Osteocyte (in vitro differentiated cells): ENCODE data around the gene OR10D3. TPM values are rescaled to one million over a fixed set of nuclear protein-coding genes. Genes with fewer than 3 reads are reported as not detected.

ENCODE experiments used
- DNase-seq: peaks from one replicate; pipeline ENCODE4 v3.0.0; 2021; ENCODE audit warnings: mixed read lengths; ENCODE audit not compliant: unreplicated experiment; ENCODE audit errors: extremely low spot score
- H3K27ac Mint-ChIP-seq: one replicate; pipeline ENCODE4 v1.8.0; 2021; ENCODE audit warnings: mild to moderate bottlenecking, mixed read lengths; ENCODE audit not compliant: unreplicated experiment
- H3K27me3 Mint-ChIP-seq: one replicate; pipeline ENCODE4 v1.8.0; 2021; ENCODE audit warnings: mixed read lengths; ENCODE audit not compliant: unreplicated experiment
- H3K36me3 Mint-ChIP-seq: one replicate; pipeline ENCODE4 v1.8.0; 2021; ENCODE audit warnings: mixed read lengths; ENCODE audit not compliant: unreplicated experiment
- H3K4me1 Mint-ChIP-seq: one replicate; pipeline ENCODE4 v1.8.0; 2021; ENCODE audit warnings: mixed read lengths; ENCODE audit not compliant: unreplicated experiment
- H3K4me3 Mint-ChIP-seq: one replicate; pipeline ENCODE4 v1.8.0; 2021; ENCODE audit warnings: mild to moderate bottlenecking, moderate library complexity, mixed read lengths; ENCODE audit not compliant: unreplicated experiment
- H3K9me3 Mint-ChIP-seq: one replicate; pipeline ENCODE4 v1.8.0; 2021; ENCODE audit warnings: mixed read lengths; ENCODE audit not compliant: unreplicated experiment
- total RNA-seq: library from RNA; stranded (reverse); gene quantifications from 2 replicates; pipeline ENCODE4 v1.2.1, GENCODE V29; 2021
- TF ChIP-seq, protein P1 (sequence below): fragments of 200-600 bp; sonication (generic); IDR thresholded peaks from 2 replicates; pipeline ENCODE4 v1.5.0; 2021; ENCODE audit warnings: antibody characterized with exemption, mild to moderate bottlenecking, moderate library complexity

OR10D3 gene
- total RNA-seq, 1 donor from 2014 or later: not detected

DNA sequence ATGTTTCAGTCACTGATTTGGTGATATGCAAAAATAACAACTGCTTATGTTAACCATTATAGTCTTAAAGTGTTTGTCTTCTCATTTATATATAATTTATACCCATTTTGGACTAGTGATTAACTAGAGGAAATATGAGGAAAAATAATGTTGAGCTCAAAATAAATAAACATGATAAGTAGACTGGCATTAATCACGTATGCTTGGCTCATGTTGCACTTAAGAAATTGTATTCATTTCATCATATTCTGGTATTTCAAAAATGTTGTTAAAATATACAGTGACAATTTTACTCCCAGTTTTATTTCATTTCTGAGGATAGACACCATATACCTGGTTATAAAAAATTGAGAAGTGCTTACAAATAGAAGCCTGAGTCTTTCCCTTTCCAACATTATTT lies 3.8 kb upstream of the OR10D3 start:
- H3K27ac Mint-ChIP-seq: no peak overlapping the region
- TF ChIP-seq, protein P1, sequence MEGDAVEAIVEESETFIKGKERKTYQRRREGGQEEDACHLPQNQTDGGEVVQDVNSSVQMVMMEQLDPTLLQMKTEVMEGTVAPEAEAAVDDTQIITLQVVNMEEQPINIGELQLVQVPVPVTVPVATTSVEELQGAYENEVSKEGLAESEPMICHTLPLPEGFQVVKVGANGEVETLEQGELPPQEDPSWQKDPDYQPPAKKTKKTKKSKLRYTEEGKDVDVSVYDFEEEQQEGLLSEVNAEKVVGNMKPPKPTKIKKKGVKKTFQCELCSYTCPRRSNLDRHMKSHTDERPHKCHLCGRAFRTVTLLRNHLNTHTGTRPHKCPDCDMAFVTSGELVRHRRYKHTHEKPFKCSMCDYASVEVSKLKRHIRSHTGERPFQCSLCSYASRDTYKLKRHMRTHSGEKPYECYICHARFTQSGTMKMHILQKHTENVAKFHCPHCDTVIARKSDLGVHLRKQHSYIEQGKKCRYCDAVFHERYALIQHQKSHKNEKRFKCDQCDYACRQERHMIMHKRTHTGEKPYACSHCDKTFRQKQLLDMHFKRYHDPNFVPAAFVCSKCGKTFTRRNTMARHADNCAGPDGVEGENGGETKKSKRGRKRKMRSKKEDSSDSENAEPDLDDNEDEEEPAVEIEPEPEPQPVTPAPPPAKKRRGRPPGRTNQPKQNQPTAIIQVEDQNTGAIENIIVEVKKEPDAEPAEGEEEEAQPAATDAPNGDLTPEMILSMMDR: no peak
- H3K4me1 Mint-ChIP-seq: no peaks in the 10 kb centered on the region
- DNase-seq: no peak
- H3K36me3 Mint-ChIP-seq: no peaks in the 10 kb centered on the region
- H3K4me3 Mint-ChIP-seq: no peak overlapping the region
- peaks cover 16% of the 10 kb centered on the region for H3K27me3 Mint-ChIP-seq
- no peaks in the 10 kb centered on the region for H3K9me3 Mint-ChIP-seq

DNA sequence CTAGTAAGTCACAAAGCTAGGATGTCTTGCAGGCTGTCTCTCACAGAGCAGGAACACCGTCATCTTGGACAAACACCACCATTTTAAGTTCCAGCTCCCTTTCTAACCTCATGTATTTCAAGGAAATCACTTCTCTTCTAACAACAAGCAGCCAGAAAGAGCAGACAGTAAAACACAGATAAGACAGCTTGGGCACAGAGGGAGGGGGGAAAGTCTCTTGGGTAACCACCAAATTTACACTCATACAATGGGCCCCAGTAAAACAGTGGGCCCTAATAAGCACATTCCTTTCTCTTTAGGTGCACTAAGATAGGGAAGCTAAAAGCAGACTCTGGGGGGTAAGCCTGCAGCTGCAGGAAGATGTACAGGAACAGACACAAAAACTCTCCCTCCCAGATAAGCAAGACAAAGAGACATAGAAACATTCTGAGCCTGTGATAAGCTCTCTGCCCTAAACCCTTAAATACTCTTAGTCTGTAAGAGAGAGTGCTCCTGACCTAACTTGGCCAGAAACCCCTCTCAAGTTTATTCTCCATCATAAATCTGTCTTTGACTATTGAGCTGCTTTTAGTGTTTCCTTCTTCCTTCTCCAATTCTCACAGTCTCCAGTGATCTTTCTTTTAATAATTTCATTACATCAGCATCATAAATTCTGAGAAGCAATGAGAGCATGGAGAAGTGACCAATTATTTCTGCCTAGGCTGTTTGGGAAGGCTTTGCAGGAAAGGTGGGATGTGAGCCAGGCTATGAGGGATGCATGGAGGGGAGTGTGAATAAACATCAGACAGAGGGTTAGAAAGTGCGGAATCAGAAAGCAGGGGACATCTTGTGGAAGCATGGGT lies 7.4 kb downstream of the OR10D3 start:
- Mint-ChIP-seq H3K9me3 (no peaks in the 10 kb centered on the region), H3K36me3 (no peaks in the 10 kb centered on the region), H3K4me1 (peaks cover 2% of the 10 kb centered on the region), H3K4me3 (no peak overlapping the region), H3K27me3 (peaks cover 40% of the 10 kb centered on the region), H3K27ac (no peak overlapping the region)
- no peak for DNase-seq
- TF ChIP-seq, protein P1: no peak

DNA sequence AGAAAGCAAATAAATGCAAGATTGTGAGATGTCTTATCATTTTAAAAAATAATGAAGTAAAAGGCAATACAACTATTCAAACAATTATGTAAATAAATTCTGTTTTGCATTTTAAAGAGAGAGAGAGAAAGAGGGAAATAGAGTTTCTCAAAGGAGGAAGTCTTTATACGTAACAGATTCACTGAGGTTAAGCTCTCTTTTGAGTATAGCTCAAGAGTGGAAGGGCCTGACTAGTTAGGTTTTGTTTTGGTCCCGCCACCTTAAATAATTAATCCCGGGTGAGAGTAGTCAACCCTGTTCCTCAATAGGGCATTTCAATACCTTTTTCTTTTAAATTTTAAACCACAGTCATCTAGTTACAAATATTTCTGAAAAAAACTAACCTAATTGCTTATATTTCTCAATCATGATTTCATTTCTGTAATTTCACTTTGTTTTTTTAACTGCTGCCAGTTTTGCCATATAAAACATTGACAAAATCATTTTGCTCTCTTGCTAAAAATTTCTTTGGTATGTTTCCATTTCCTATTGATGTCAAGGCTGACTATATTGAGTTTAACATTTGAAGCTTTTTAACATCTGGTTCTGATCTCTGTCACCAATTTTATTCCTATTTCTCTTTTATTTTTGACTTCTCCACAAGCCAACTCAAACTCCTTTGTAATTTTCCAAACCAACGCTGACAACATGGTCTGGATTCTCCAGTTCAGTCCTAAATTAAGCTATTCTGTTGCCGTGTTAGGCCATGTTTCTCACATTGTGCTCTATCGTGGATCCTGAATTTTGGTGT lies 10.3 kb downstream of the OR10D3 start:
- no peak overlapping the region for H3K27ac Mint-ChIP-seq
- DNase-seq: no peak

DNA sequence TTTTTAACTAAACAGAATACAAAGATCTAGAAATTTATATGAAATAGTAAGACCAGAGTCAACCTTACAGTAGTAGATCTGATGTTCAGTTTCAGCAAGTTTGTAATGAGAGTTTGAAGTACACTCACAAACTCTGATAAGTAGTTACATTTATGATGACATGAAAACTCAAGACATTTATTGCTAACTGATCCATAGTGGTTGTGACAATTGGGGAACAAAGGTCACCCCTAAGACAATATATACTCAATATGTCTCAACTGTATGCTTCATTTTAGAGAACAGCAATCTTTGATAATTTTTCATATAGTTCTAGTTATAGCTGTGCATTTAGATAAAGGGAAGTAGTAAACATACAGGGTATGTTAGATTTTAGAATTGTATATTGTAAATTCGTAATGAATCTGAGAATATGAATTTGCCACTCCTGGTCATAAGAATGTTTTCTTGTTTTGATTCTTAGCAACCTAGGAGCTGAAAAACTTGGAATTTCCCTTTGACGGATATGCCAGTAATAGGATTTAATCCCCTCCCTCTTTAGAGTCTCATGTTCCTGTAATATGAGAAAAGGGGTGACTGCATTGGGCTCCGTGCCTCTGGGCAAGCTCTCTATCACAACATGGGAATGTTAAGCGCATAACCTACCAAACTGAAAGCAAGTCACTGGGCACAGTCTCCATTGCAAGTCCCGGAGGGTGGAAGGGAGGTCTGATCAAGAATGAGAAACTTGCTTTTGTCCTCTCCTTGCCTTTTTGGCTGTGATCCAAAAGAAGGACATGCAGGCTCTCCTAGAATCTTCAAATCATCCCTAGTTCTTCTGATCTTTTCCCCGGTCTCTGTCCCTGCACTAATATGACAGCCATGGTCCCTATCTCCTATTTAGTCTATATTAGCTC lies 11.4 kb downstream of the OR10D3 start:
- Mint-ChIP-seq H3K27me3 (peaks cover 36% of the 10 kb centered on the region), H3K4me1 (peaks cover 2% of the 10 kb centered on the region), H3K4me3 (no peak overlapping the region), H3K27ac (no peak overlapping the region), H3K36me3 (no peaks in the 10 kb centered on the region), H3K9me3 (no peaks in the 10 kb centered on the region)
- TF ChIP-seq, protein P1: no peak
- no peak for DNase-seq

More for the DNA sequence above, 10.3 kb downstream of the OR10D3 start:
- Mint-ChIP-seq H3K4me1 (peaks cover 2% of the 10 kb centered on the region), H3K27me3 (peaks cover 44% of the 10 kb centered on the region), H3K9me3 (no peaks in the 10 kb centered on the region), H3K4me3 (no peak overlapping the region), H3K36me3 (no peaks in the 10 kb centered on the region)
- TF ChIP-seq, protein P1: no peak
